H9 (cell line): ENCODE measurements around the gene CACNG8. TPM values are rescaled to one million over a fixed set of nuclear protein-coding genes. Genes with fewer than 3 reads are reported as not detected.

Source experiments
- DNase-seq: peaks from one replicate; pipeline ENCODE4 v3.0.0-alpha.2; 2017
- H2AFZ ChIP-seq: one replicate; pipeline ENCODE4 v1.6.1; 2013; ENCODE audit warnings: mild to moderate bottlenecking, low read length, control low read depth, moderate library complexity
- H2AK5ac ChIP-seq: 2 replicates; pipeline ENCODE4 v1.6.1; 2013; ENCODE audit warnings: low read length, control low read depth, mixed read lengths; ENCODE audit not compliant: insufficient read length
- H2BK120ac ChIP-seq: one replicate; pipeline ENCODE4 v1.6.1; 2013; ENCODE audit warnings: low read depth, mild to moderate bottlenecking, low read length, control low read depth, inconsistent platforms; ENCODE audit not compliant: poor library complexity, severe bottlenecking
- H2BK12ac ChIP-seq: 2 replicates; pipeline ENCODE4 v1.6.1; 2013; ENCODE audit warnings: low read length, control low read depth, mixed read lengths, low read depth; ENCODE audit not compliant: insufficient read length
- H2BK15ac ChIP-seq: 2 replicates; pipeline ENCODE4 v1.6.1; 2013; ENCODE audit warnings: low read depth, low read length, control low read depth
- H2BK20ac ChIP-seq: one replicate; pipeline ENCODE4 v1.6.1; 2013; ENCODE audit warnings: low read depth, mild to moderate bottlenecking, low read length, control low read depth, inconsistent platforms; ENCODE audit not compliant: poor library complexity, severe bottlenecking
- H2BK5ac ChIP-seq: 2 replicates; pipeline ENCODE4 v1.6.1; 2013; ENCODE audit warnings: low read length, control low read depth, mixed read lengths; ENCODE audit not compliant: insufficient read length
- H3K14ac ChIP-seq: 2 replicates; pipeline ENCODE4 v1.6.1; 2013; ENCODE audit warnings: low read length, control low read depth; ENCODE audit not compliant: insufficient read depth
- H3K18ac ChIP-seq: 2 replicates; pipeline ENCODE4 v1.6.1; 2013; ENCODE audit warnings: low read depth, mild to moderate bottlenecking, mixed read lengths, low read length, control low read depth; ENCODE audit not compliant: insufficient read length
- H3K23ac ChIP-seq: 2 replicates; pipeline ENCODE4 v1.6.1; 2013; ENCODE audit warnings: low read length, control low read depth, mixed read lengths, low read depth; ENCODE audit not compliant: insufficient read length
- H3K23me2 ChIP-seq: 2 replicates; pipeline ENCODE4 v1.6.1; 2013; ENCODE audit warnings: low read depth, mild to moderate bottlenecking, mixed read lengths, low read length, control low read depth; ENCODE audit not compliant: insufficient read length, poor library complexity, severe bottlenecking
- H3K27ac ChIP-seq: 2 replicates; pipeline ENCODE4 v1.5.1; 2013; ENCODE audit warnings: low read length, control low read depth, mixed read lengths, low read depth; ENCODE audit not compliant: insufficient read length
- H3K27me3 ChIP-seq: 2 replicates; pipeline ENCODE4 v1.6.1; 2013; ENCODE audit warnings: low read length, control low read depth, inconsistent platforms; ENCODE audit not compliant: insufficient read depth
- H3K4ac ChIP-seq: 2 replicates; pipeline ENCODE4 v1.6.1; 2013; ENCODE audit warnings: low read depth, mild to moderate bottlenecking, control low read depth, inconsistent platforms, low read length, moderate library complexity
- H3K4me1 ChIP-seq: 2 replicates; pipeline ENCODE4 v1.6.1; 2013; ENCODE audit warnings: low read length, control low read depth, inconsistent platforms; ENCODE audit not compliant: insufficient read depth
- H3K4me2 ChIP-seq: 2 replicates; pipeline ENCODE4 v1.6.1; 2013; ENCODE audit warnings: low read length, control low read depth, mixed read lengths; ENCODE audit not compliant: insufficient read length, insufficient read depth
- H3K56ac ChIP-seq: 2 replicates; pipeline ENCODE4 v1.6.1; 2013; ENCODE audit warnings: low read depth, mild to moderate bottlenecking, mixed read lengths, low read length, control low read depth; ENCODE audit not compliant: insufficient read length
- H3K79me1 ChIP-seq: 2 replicates; pipeline ENCODE4 v1.6.1; 2013; ENCODE audit warnings: low read depth, mild to moderate bottlenecking, moderate library complexity, low read length, control low read depth, inconsistent platforms; ENCODE audit not compliant: insufficient read depth, poor library complexity, severe bottlenecking
- H3K79me2 ChIP-seq: 2 replicates; pipeline ENCODE4 v1.6.1; 2013; ENCODE audit warnings: low read length, control low read depth, inconsistent platforms; ENCODE audit not compliant: insufficient read depth
- H3K9ac ChIP-seq: 2 replicates; pipeline ENCODE4 v1.6.1; 2013; ENCODE audit warnings: low read length, control low read depth, mixed read lengths; ENCODE audit not compliant: insufficient read length; ENCODE audit errors: extremely low read depth
- H3K9me3 ChIP-seq: one replicate; pipeline ENCODE4 v1.6.1; 2013; ENCODE audit warnings: low read depth, low read length, inconsistent platforms; ENCODE audit not compliant: control insufficient read depth
- H3T11ph ChIP-seq: one replicate; pipeline ENCODE4 v1.6.1; 2013; ENCODE audit warnings: mild to moderate bottlenecking, low read length, control low read depth, inconsistent platforms
- H4K20me1 ChIP-seq: one replicate; pipeline ENCODE4 v1.6.1; 2013; ENCODE audit not compliant: control insufficient read depth, insufficient read length, insufficient read depth
- H4K5ac ChIP-seq: 2 replicates; pipeline ENCODE4 v1.6.1; 2013; ENCODE audit warnings: low read depth, mild to moderate bottlenecking, mixed read lengths, low read length, control low read depth; ENCODE audit not compliant: insufficient read length
- H4K8ac ChIP-seq: replicated peaks from 2 replicates; pipeline ENCODE4 v1.6.1; 2013; ENCODE audit warnings: low read length, control low read depth, mixed read lengths, low read depth; ENCODE audit not compliant: insufficient read length
- H4K91ac ChIP-seq: 2 replicates; pipeline ENCODE4 v1.6.1; 2013; ENCODE audit warnings: low read depth, mild to moderate bottlenecking, moderate library complexity, mixed read lengths, low read length, control low read depth; ENCODE audit not compliant: insufficient read length
- H3K27ac Mint-ChIP-seq, 3 experiments: 2 replicates in 2 of 3; 3 replicates in 1 of 3; pipeline ENCODE4 v1.8.0; 2020 to 2021; ENCODE audit warnings: mixed read lengths in 3 of 3, mild to moderate bottlenecking in 1 of 3, moderate library complexity in 1 of 3
- H3K27me3 Mint-ChIP-seq: 2 replicates; pipeline ENCODE4 v1.8.0; 2021; ENCODE audit warnings: low read depth, mild to moderate bottlenecking, moderate library complexity, mixed read lengths
- H3K36me3 Mint-ChIP-seq, 3 experiments: 2 replicates in 2 of 3; 3 replicates in 1 of 3; pipeline ENCODE4 v1.8.0; 2020 to 2021; ENCODE audit warnings: low read depth in 3 of 3, mixed read lengths in 3 of 3; ENCODE audit not compliant: insufficient read depth in 1 of 3
- H3K4me1 Mint-ChIP-seq, 2 experiments: 2 replicates each; pipeline ENCODE4 v1.8.0; 2020; ENCODE audit warnings: mixed read lengths in 2 of 2
- H3K4me3 Mint-ChIP-seq, 2 experiments: 2 replicates in 1 of 2; 3 replicates in 1 of 2; pipeline ENCODE4 v1.8.0; 2020 to 2021; ENCODE audit warnings: mild to moderate bottlenecking in 2 of 2, mixed read lengths in 2 of 2, moderate library complexity in 1 of 2
- H3K9me3 Mint-ChIP-seq, 2 experiments: 2 replicates in 1 of 2; 3 replicates in 1 of 2; pipeline ENCODE4 v1.8.0; 2020; ENCODE audit warnings: mild to moderate bottlenecking in 2 of 2, mixed read lengths in 2 of 2, moderate library complexity in 1 of 2
- WGBS: extraction: QIAGEN DNeasy Blood & Tissue Kit; methylation state at CpG from one replicate; pipeline ENCODE4 v1.1.7; 2013; ENCODE audit warnings: missing lambda C conversion rate, low lambda C conversion rate, mixed read lengths; ENCODE audit not compliant: insufficient read length; ENCODE audit errors: extremely low coverage; 5-methylcytosine and 5-hydroxymethylcytosine counted together
- total RNA-seq: library from RNA; stranded (reverse); gene quantifications from 2 replicates; pipeline ENCODE4 v1.2.1, GENCODE V29; 2021
- TF ChIP-seq, protein P1 (sequence below): fragments of 200-600 bp; sonication (generic); conservative IDR thresholded peaks from 3 replicates; pipeline ENCODE4 v1.8.0; 2021; ENCODE audit warnings: antibody characterized with exemption, mild to moderate bottlenecking

CACNG8 gene
- total RNA-seq, 1 experiment from 2014 or later = 7.1 TPM

DNA sequence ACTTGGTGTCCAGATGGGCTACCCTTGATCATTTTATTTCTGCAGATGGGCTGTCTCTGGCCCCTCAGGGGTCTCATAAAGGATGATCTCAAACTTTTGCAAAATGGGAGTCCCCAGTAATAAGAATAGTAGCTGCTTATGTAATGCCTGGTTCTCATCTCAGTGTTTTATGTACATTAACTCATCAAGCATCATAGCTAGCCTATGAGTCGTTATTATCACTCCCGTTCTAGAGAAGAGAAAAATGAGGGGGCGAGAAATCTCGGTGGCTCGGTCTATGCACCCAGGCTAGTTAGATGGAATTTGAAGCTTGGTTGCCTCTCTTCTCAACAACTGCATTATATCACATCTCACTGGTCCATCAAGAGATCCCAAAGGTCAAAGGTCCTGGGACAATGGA lies 32.1 kb downstream of the CACNG8 start:
- H4K8ac ChIP-seq = no peak overlapping the region
- H3K27me3 ChIP-seq = no peaks in the 10 kb centered on the region; the same call in 1 of the 2 replicates
- Mint-ChIP-seq H3K4me1 (peaks cover 15 to 20% of the 10 kb centered on the region in 2 experiments), H3K4me3 (no peak overlapping the region; a peak in 1 of 5 replicates), H3K27me3 (peaks cover 77% of the 10 kb centered on the region), H3K36me3 (no peaks in the 10 kb centered on the region; a peak in 1 of 7 replicates), H3K27ac (no peak overlapping the region), H3K9me3 (no peaks in the 10 kb centered on the region)
- H3K4me1 ChIP-seq = no peaks in the 10 kb centered on the region
- no peak overlapping the region for H2AFZ ChIP-seq
- H2BK15ac ChIP-seq = no peak overlapping the region
- no peak overlapping the region for H2BK5ac ChIP-seq
- no peak overlapping the region for H3K23ac ChIP-seq
- no peak overlapping the region for H3K27ac ChIP-seq
- no peaks in the 10 kb centered on the region for H3K9me3 ChIP-seq
- no peak overlapping the region for H3K9ac ChIP-seq
- no peak overlapping the region for H3K56ac ChIP-seq
- no peak overlapping the region for H2BK20ac ChIP-seq
- H3K79me2 ChIP-seq = no peaks in the 10 kb centered on the region
- no peak for DNase-seq
- H3K4ac ChIP-seq = no peak overlapping the region
- no peaks in the 10 kb centered on the region for H3K79me1 ChIP-seq
- H3K23me2 ChIP-seq = peaks cover 5% of the 10 kb centered on the region
- TF ChIP-seq, protein P1, sequence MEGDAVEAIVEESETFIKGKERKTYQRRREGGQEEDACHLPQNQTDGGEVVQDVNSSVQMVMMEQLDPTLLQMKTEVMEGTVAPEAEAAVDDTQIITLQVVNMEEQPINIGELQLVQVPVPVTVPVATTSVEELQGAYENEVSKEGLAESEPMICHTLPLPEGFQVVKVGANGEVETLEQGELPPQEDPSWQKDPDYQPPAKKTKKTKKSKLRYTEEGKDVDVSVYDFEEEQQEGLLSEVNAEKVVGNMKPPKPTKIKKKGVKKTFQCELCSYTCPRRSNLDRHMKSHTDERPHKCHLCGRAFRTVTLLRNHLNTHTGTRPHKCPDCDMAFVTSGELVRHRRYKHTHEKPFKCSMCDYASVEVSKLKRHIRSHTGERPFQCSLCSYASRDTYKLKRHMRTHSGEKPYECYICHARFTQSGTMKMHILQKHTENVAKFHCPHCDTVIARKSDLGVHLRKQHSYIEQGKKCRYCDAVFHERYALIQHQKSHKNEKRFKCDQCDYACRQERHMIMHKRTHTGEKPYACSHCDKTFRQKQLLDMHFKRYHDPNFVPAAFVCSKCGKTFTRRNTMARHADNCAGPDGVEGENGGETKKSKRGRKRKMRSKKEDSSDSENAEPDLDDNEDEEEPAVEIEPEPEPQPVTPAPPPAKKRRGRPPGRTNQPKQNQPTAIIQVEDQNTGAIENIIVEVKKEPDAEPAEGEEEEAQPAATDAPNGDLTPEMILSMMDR = no peak
- H3T11ph ChIP-seq = no peak overlapping the region
- H4K20me1 ChIP-seq = no peaks in the 10 kb centered on the region
- H4K5ac ChIP-seq = no peak overlapping the region
- no peak overlapping the region for H4K91ac ChIP-seq
- no peak overlapping the region for H3K14ac ChIP-seq
- H3K4me2 ChIP-seq = no peak overlapping the region
- H2BK12ac ChIP-seq = no peak overlapping the region
- no peak overlapping the region for H3K18ac ChIP-seq
- no peak overlapping the region for H2AK5ac ChIP-seq
- WGBS = no CpG with 5 or more reads among the region's 5 CpGs
- no peak overlapping the region for H2BK120ac ChIP-seq
